ENCODE results near the gene ARL2BP.
"Not testable (repeated sequence)": the region's sequence is repeated elsewhere in the genome, so short reads cannot be mapped to it uniquely, and the experiment has no call there.

ARL2BP gene

GRCh38 chr16:57264950-57265371 lies 19.9 kb downstream of the ARL2BP start:
- DNase-seq = no peak

GRCh38 chr16:57265850-57266530 lies 20.9 kb downstream of the ARL2BP start:
- DNase-seq = no peak

GRCh38 chr16:57266531-57267260 lies 21.6 kb downstream of the ARL2BP start:
- DNase-seq = no peak

- DNase-seq = not testable (repeated sequence)
Observed at GRCh38 chr16:57267343-57267742, 22.3 kb downstream of the ARL2BP start.

GRCh38 chr16:57268804-57269800 lies 24.0 kb downstream of the ARL2BP start:
- DNase-seq = no peak

GRCh38 chr16:57270221-57271062 lies 25.4 kb downstream of the ARL2BP start:
- DNase-seq = no peak

GRCh38 chr16:57271063-57271345 lies 25.9 kb downstream of the ARL2BP start:
- no peak for DNase-seq

- DNase-seq = no peak
Observed at GRCh38 chr16:57271867-57272495, 26.9 kb downstream of the ARL2BP start.

- DNase-seq = no peak
Observed at GRCh38 chr16:57273359-57273758, 28.3 kb downstream of the ARL2BP start.

- DNase-seq = no peak
Observed at GRCh38 chr16:57273826-57274225, 28.8 kb downstream of the ARL2BP start.

GRCh38 chr16:57275946-57276345 lies 30.9 kb downstream of the ARL2BP start:
- not testable (repeated sequence) for DNase-seq

- no peak for DNase-seq
Observed at GRCh38 chr16:57276596-57276995, 31.5 kb downstream of the ARL2BP start.

- DNase-seq = no peak
Observed at GRCh38 chr16:57277586-57277985, 32.5 kb downstream of the ARL2BP start.

GRCh38 chr16:57278494-57278893 lies 33.4 kb downstream of the ARL2BP start:
- DNase-seq = no peak

- no peak for DNase-seq
Observed at GRCh38 chr16:57279780-57280638, 35.0 kb downstream of the ARL2BP start.

GRCh38 chr16:57281791-57282190 lies 36.7 kb downstream of the ARL2BP start:
- no peak for DNase-seq

- DNase-seq = no peak
Observed at GRCh38 chr16:57282510-57283213, 37.6 kb downstream of the ARL2BP start.

- no peak for DNase-seq
Observed at GRCh38 chr16:57283214-57283958, 38.3 kb downstream of the ARL2BP start.

- DNase-seq = no peak
Observed at GRCh38 chr16:57283959-57284208, 38.8 kb downstream of the ARL2BP start.
